ENCODE measurements around the gene ITPR3. TPM values are rescaled to one million over a fixed set of nuclear protein-coding genes. Genes with fewer than 3 reads are reported as not detected.

Gene ITPR3
- total and polyA plus RNA-seq, 10 donors, result 9.9 to 95.6 (median 62.1) TPM

GRCh38 chr6:33693186-33694105 lies 72.3 kb downstream of the ITPR3 start:
- Histone ChIP-seq H3K27ac (peak overlapping the region; percentile 58 to 91 (median 81)), H3K9me3 (no peaks in the 10 kb centered on the region), H3K4me1 (peaks cover 58 to 85% (median 69%) of the 10 kb centered on the region in 6 donors), H3K4me3 (no peak overlapping the region), H3K36me3 (peaks cover 0 to 95% (median 52%) of the 10 kb centered on the region in 6 donors), H3K27me3 (replicated peaks in 1 of 7) (no peaks in the 10 kb centered on the region)
- intact Hi-C loops (cut with DNase I; ENCODE audit: low total_unique reads), result no loop called here
- DNase-seq, result peak; percentile 72
- 50 to 65% (median 57%) methylated on average over 17 to 28 of the region's 28 CpGs for WGBS, 5 donors
- peak in 1 of 3 donors; percentile 13 for TF ChIP-seq POLR2AphosphoS5 (IDR thresholded peaks at IDR 0.05)
- no peak for TF ChIP-seq CTCF (IDR thresholded peaks at IDR 0.05 in 8 of 11, conservative IDR thresholded peaks at IDR 0.05 in 3 of 11)

- 22 to 43% (median 27%) methylated on average over 19 of the region's 19 CpGs for WGBS, 5 donors
- intact Hi-C loops (cut with DNase I; ENCODE audit: low total_unique reads), result no loop called here
- H3K27ac ChIP-seq, result peak overlapping the region; percentile 58 to 91 (median 81)
- peaks cover 59 to 96% (median 80%) of the 10 kb centered on the region in 6 donors for H3K4me1 ChIP-seq
- peak; percentile 87 for DNase-seq
- peaks cover 0 to 94% (median 42%) of the 10 kb centered on the region in 6 donors for H3K36me3 ChIP-seq
- no peak overlapping the region for H3K4me3 ChIP-seq
- TF ChIP-seq CTCF (IDR thresholded peaks at IDR 0.05 in 8 of 11, conservative IDR thresholded peaks at IDR 0.05 in 3 of 11) (no peak), POLR2A (IDR thresholded peaks at IDR 0.05) (no peak), POLR2AphosphoS5 (IDR thresholded peaks at IDR 0.05) (peak; percentile 54 to 74 (median 71))
- no peaks in the 10 kb centered on the region for H3K9me3 ChIP-seq
- no peaks in the 10 kb centered on the region for H3K27me3 ChIP-seq (replicated peaks in 1 of 7)
Observed at GRCh38 chr6:33694401-33694931, 73.3 kb downstream of the ITPR3 start.

- intact Hi-C loops (cut with DNase I; ENCODE audit: low total_unique reads), result no loop called here
- Histone ChIP-seq H3K27ac (peak overlapping the region; percentile 58 to 91 (median 81)), H3K27me3 (replicated peaks in 1 of 7) (no peaks in the 10 kb centered on the region), H3K36me3 (peaks cover 0 to 89% (median 39%) of the 10 kb centered on the region in 6 donors), H3K4me3 (no peak overlapping the region), H3K4me1 (peaks cover 64 to 100% (median 84%) of the 10 kb centered on the region in 6 donors), H3K9me3 (no peaks in the 10 kb centered on the region)
- TF ChIP-seq POLR2A (IDR thresholded peaks at IDR 0.05) (no peak), POLR2AphosphoS5 (IDR thresholded peaks at IDR 0.05) (no peak), CTCF (IDR thresholded peaks at IDR 0.05 in 8 of 11, conservative IDR thresholded peaks at IDR 0.05 in 3 of 11) (no peak)
- 59 to 85% (median 72%) methylated on average over 4 to 5 of the region's 5 CpGs for WGBS, 5 donors
- no peak for DNase-seq
Observed at GRCh38 chr6:33694977-33695376, 73.9 kb downstream of the ITPR3 start.

GRCh38 chr6:33695451-33695887 lies 74.3 kb downstream of the ITPR3 start:
- no peak for DNase-seq
- Histone ChIP-seq H3K4me3 (no peak overlapping the region), H3K9me3 (no peaks in the 10 kb centered on the region), H3K4me1 (peaks cover 66 to 100% (median 89%) of the 10 kb centered on the region in 6 donors), H3K36me3 (peaks cover 0 to 87% (median 38%) of the 10 kb centered on the region in 6 donors), H3K27me3 (replicated peaks in 1 of 7) (no peaks in the 10 kb centered on the region), H3K27ac (peak overlapping the region; percentile 4 to 91 (median 81))
- intact Hi-C loops (cut with DNase I; ENCODE audit: low total_unique reads), result no loop called here
- 57 to 84% (median 79%) methylated on average over 8 to 16 of the region's 16 CpGs for WGBS, 5 donors
- no peak for TF ChIP-seq CTCF (IDR thresholded peaks at IDR 0.05 in 8 of 11, conservative IDR thresholded peaks at IDR 0.05 in 3 of 11)
- TF ChIP-seq POLR2A (IDR thresholded peaks at IDR 0.05), result no peak
- no peak for TF ChIP-seq POLR2AphosphoS5 (IDR thresholded peaks at IDR 0.05)

Data from spleen (tissue), 11 donors.